ENCODE measurements around the gene SLC8A2. TPM values are rescaled to one million over a fixed set of nuclear protein-coding genes. Genes with fewer than 3 reads are reported as not detected.

SLC8A2 gene
- total RNA-seq, 1 experiment from 2014 or later = 11.3 TPM

- Mint-ChIP-seq H3K4me1 (peaks cover 28 to 51% of the 10 kb centered on the region in 2 experiments), H3K4me3 (no peak overlapping the region; a peak in 1 of 5 replicates)
- no peak overlapping the region for H4K8ac ChIP-seq (replicated peaks; ENCODE audit: insufficient read length, low read depth, low read length)
These were observed 55.6 kb downstream of the SLC8A2 start for GRCh38 chr19:47415953-47416642.

More at GRCh38 chr19:47415953-47416642, 55.6 kb downstream of the SLC8A2 start:
- Mint-ChIP-seq H3K27me3 (ENCODE audit: low read depth) (peaks cover 39% of the 10 kb centered on the region), H3K36me3 (ENCODE audit: insufficient read depth in 1 of 3, low read depth in 3 of 3) (peaks cover 13 to 20% (median 15%) of the 10 kb centered on the region in 3 experiments), H3K9me3 (no peaks in the 10 kb centered on the region), H3K27ac (no peak overlapping the region)
- Histone ChIP-seq H2BK120ac (ENCODE audit: low read depth, low read length, poor library complexity, severe bottlenecking) (no peak overlapping the region), H3K23me2 (ENCODE audit: insufficient read length, low read depth, low read length, poor library complexity, severe bottlenecking) (peaks cover 23% of the 10 kb centered on the region), H3K4me1 (ENCODE audit: insufficient read depth, low read length) (peaks cover 5% of the 10 kb centered on the region; the same call in 1 of the 2 replicates), H2BK5ac (ENCODE audit: insufficient read length, low read length) (no peak overlapping the region), H3K79me1 (ENCODE audit: insufficient read depth, low read depth, low read length, poor library complexity, severe bottlenecking) (no peaks in the 10 kb centered on the region), H2AFZ (ENCODE audit: low read length) (no peak overlapping the region), H3K14ac (ENCODE audit: insufficient read depth, low read length) (no peak overlapping the region), H3K79me2 (ENCODE audit: insufficient read depth, low read length) (no peaks in the 10 kb centered on the region), H3K9ac (ENCODE audit: extremely low read depth, insufficient read length, low read length) (no peak overlapping the region), H2BK20ac (ENCODE audit: low read depth, low read length, poor library complexity, severe bottlenecking) (no peak overlapping the region), H4K20me1 (ENCODE audit: control insufficient read depth, insufficient read depth, insufficient read length) (no peaks in the 10 kb centered on the region), H2BK15ac (ENCODE audit: low read depth, low read length) (no peak overlapping the region), H3K23ac (ENCODE audit: insufficient read length, low read depth, low read length) (no peak overlapping the region), H4K5ac (ENCODE audit: insufficient read length, low read depth, low read length) (no peak overlapping the region), H3K56ac (ENCODE audit: insufficient read length, low read depth, low read length) (no peak overlapping the region), H3K4me2 (ENCODE audit: insufficient read depth, insufficient read length, low read length) (no peak overlapping the region), H3K4ac (ENCODE audit: low read depth, low read length) (no peak overlapping the region), H3K27me3 (ENCODE audit: insufficient read depth, low read length) (peaks cover 13% of the 10 kb centered on the region; the same call in 1 of the 2 replicates), H2BK12ac (ENCODE audit: insufficient read length, low read depth, low read length) (no peak overlapping the region), H2AK5ac (ENCODE audit: insufficient read length, low read length) (no peak overlapping the region), H3T11ph (ENCODE audit: low read length) (no peak overlapping the region), H3K18ac (ENCODE audit: insufficient read length, low read depth, low read length) (no peak overlapping the region), H3K27ac (ENCODE audit: insufficient read length, low read depth, low read length) (no peak overlapping the region), H4K91ac (ENCODE audit: insufficient read length, low read depth, low read length) (no peak overlapping the region), H3K9me3 (ENCODE audit: control insufficient read depth, low read depth, low read length) (no peaks in the 10 kb centered on the region)
- no peak for DNase-seq
- TF ChIP-seq CTCF (conservative IDR thresholded peaks at IDR 0.05) = no peak
- WGBS (ENCODE audit: extremely low coverage, insufficient read length, low lambda C conversion rate) = no CpG with 5 or more reads among the region's 21 CpGs

All from H9 (cell line).